ENCODE data around the gene P2RX3. TPM values are rescaled to one million over a fixed set of nuclear protein-coding genes. Genes with fewer than 3 reads are reported as not detected.

The P2RX3 gene
- total and polyA plus RNA-seq, 2 donors from 2014 or later = not detected

DNA sequence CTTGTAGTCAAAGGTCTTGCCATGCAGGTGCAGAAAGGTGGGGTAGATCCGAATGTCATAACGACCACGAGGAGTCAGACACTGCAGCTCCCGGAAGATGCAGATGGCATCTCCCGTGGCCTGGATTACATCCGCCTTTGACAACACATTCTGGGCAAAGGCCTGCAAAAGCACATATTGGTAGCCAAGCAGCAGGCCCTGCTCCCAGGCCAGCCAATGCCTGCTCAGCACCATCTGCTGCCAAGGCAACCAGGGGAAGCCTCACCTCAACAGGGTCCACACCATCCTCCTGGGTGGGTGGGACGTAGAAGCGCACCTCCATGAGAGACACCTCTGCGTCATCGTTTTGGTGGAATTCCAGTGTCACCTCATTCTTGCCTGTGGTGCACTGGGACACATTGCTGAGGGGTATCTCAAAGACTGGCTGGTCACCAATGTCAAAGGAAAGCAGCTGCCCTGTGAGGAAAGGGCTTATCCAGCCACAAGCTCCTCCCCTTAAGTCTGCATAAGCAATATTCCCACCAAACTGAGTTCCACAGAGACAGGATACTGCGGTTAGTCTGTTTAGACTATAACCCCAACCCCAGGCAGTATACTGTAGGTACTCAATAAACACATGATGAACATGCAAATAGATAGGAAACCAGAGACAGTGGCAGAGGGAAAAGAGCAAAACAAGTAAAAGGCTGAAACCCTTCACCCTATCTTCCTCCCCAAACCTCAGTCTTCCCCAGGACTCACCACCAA is 5.3 kb upstream of the P2RX3 start:
- DNase-seq (no peak), FAIRE-seq (no peak)
- no peak overlapping the region for H3K9ac ChIP-seq (ENCODE audit: low read length in 3 of 3)
- peaks cover 8 to 53% (median 37%) of the 10 kb centered on the region in 3 donors for H3K36me3 ChIP-seq (ENCODE audit: control insufficient read depth in 2 of 3, insufficient read depth in 3 of 3, low read length in 3 of 3)
- no peaks in the 10 kb centered on the region for H3K27me3 ChIP-seq (ENCODE audit: control insufficient read depth, insufficient read depth, low read length)
- TF ChIP-seq CTCF (IDR thresholded peaks at IDR 0.05; ENCODE audit: borderline replicate concordance, extremely low read depth, insufficient read depth) = no peak
- H3K4me3 ChIP-seq (ENCODE audit: low read length in 3 of 3) = no peak overlapping the region
- H3K27ac ChIP-seq (ENCODE audit: low read depth in 2 of 2, low read length in 2 of 2) = no peak overlapping the region
- intact Hi-C loops (cut with DNase I) = no loop called here
- no peaks in the 10 kb centered on the region for H3K9me3 ChIP-seq (ENCODE audit: control insufficient read depth in 2 of 3, insufficient read depth in 1 of 3, low read length in 3 of 3)
- peaks cover 0 to 10% (median 8%) of the 10 kb centered on the region in 3 donors for H3K4me1 ChIP-seq (ENCODE audit: control insufficient read depth in 2 of 3, insufficient read depth in 2 of 3, low read depth in 1 of 3, low read length in 3 of 3)

DNA sequence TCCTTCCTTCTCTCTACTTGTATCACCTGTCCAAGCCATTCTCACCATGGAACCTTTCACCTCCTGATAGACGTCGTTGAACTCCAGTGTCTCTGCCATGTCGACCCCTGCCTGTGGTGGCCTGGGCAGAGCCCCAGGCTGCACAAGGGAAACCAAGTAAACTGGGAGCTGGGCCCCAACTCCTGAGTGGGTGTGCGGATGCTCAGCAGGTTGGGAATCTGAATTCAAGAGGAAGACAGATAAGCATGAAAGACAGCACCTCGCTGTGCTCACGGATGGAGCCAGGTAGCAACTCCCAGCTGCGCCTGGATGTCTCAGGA is 3.2 kb upstream of the P2RX3 start:
- peak overlapping the region; percentile 68 to 90 (median 71) for H3K4me3 ChIP-seq (ENCODE audit: low read length in 3 of 3)
- H3K9me3 ChIP-seq (ENCODE audit: control insufficient read depth in 2 of 3, insufficient read depth in 1 of 3, low read length in 3 of 3) = no peaks in the 10 kb centered on the region
- H3K27ac ChIP-seq (ENCODE audit: low read depth in 2 of 2, low read length in 2 of 2) = peak overlapping the region in 1 of 2 donors; percentile 85
- H3K9ac ChIP-seq (ENCODE audit: low read length in 3 of 3) = peak overlapping the region; percentile 34 to 83 (median 69)
- DNase-seq = no peak
- intact Hi-C loops (cut with DNase I) = no loop called here
- no peaks in the 10 kb centered on the region for H3K27me3 ChIP-seq (ENCODE audit: control insufficient read depth, insufficient read depth, low read length)
- peaks cover 4 to 35% (median 29%) of the 10 kb centered on the region in 3 donors for H3K36me3 ChIP-seq (ENCODE audit: control insufficient read depth in 2 of 3, insufficient read depth in 3 of 3, low read length in 3 of 3)
- TF ChIP-seq CTCF (IDR thresholded peaks at IDR 0.05; ENCODE audit: borderline replicate concordance, extremely low read depth, insufficient read depth) = no peak
- H3K4me1 ChIP-seq (ENCODE audit: control insufficient read depth in 2 of 3, insufficient read depth in 2 of 3, low read depth in 1 of 3, low read length in 3 of 3) = peaks cover 0 to 10% (median 8%) of the 10 kb centered on the region in 3 donors
- FAIRE-seq = no peak

- no peak for TF ChIP-seq CTCF (IDR thresholded peaks at IDR 0.05; ENCODE audit: borderline replicate concordance, extremely low read depth, insufficient read depth)
- Histone ChIP-seq H3K9ac (ENCODE audit: low read length in 3 of 3) (peak within 1 kb of the TSS; percentile 65 to 95 (median 85)), H3K27ac (ENCODE audit: low read depth in 2 of 2, low read length in 2 of 2) (peak within 1 kb of the TSS; percentile 81 to 85), H3K27me3 (ENCODE audit: control insufficient read depth, insufficient read depth, low read length) (no peaks in the 10 kb centered on the region), H3K36me3 (ENCODE audit: control insufficient read depth in 2 of 3, insufficient read depth in 3 of 3, low read length in 3 of 3) (peaks cover 4 to 29% (median 23%) of the 10 kb centered on the region in 3 donors), H3K4me3 (ENCODE audit: low read length in 3 of 3) (peak within 1 kb of the TSS; percentile 76 to 90 (median 79)), H3K9me3 (ENCODE audit: control insufficient read depth in 2 of 3, insufficient read depth in 1 of 3, low read length in 3 of 3) (no peaks in the 10 kb centered on the region), H3K4me1 (ENCODE audit: control insufficient read depth in 2 of 3, insufficient read depth in 2 of 3, low read depth in 1 of 3, low read length in 3 of 3) (peaks cover 0 to 10% (median 8%) of the 10 kb centered on the region in 3 donors)
- intact Hi-C loops (cut with DNase I) = no loop called here
- DNase-seq (peak; percentile 91 to 96 (median 93)), FAIRE-seq (no peak)
These were observed 2.6 kb upstream of the P2RX3 start, which contains the start of gene SSRP1 for GRCh38 chr11:57335343-57336110. Gene SSRP1, minus strand, starts transcription at chr11:57335892. Its CDS starts 771 bp downstream, at chr11:57335121.

Measured in kidney (tissue), 14 donors.